Transverse colon (tissue), 4 donors: Measurements from ENCODE around the gene FZD10. TPM values are rescaled to one million over a fixed set of nuclear protein-coding genes. Genes with fewer than 3 reads are reported as not detected.

Experiments used
- DNase-seq: peaks from one replicate; pipeline ENCODE4 v3.0.0-alpha.2; 2019
- H3K27ac ChIP-seq, 4 donors: fragments of 200-600 bp; sonication (generic); 2 replicates each; pipeline ENCODE4 v1.5.1; 2016 to 2018; ENCODE audit warnings: inconsistent platforms in 4 of 4
- H3K27me3 ChIP-seq: fragments of 200-600 bp; sonication (generic); 2 replicates; pipeline ENCODE4 v1.5.1; 2017; ENCODE audit warnings: inconsistent platforms
- H3K36me3 ChIP-seq, 4 donors: fragments of 200-600 bp; sonication (generic); 2 replicates each; pipeline ENCODE4 v1.5.1; 2017 to 2019; ENCODE audit warnings: inconsistent platforms in 4 of 4
- H3K4me1 ChIP-seq, 4 donors: fragments of 200-600 bp; sonication (generic); 2 replicates each; pipeline ENCODE4 v1.5.1; 2017 to 2020; ENCODE audit warnings: inconsistent platforms in 4 of 4
- H3K4me3 ChIP-seq, 4 donors: fragments of 200-600 bp; sonication (generic); 1 replicate in 1 of 4; 2 replicates in 3 of 4; pipeline versions ENCODE4 v1.5.1 to v1.6.1; 2017 to 2019; ENCODE audit warnings: inconsistent platforms in 4 of 4
- H3K9me3 ChIP-seq, 2 donors: fragments of 200-600 bp; sonication (generic); 2 replicates each; pipeline ENCODE4 v1.5.1; 2017 to 2019; ENCODE audit warnings: inconsistent platforms in 2 of 2
- CTCF ChIP-seq, 5 experiments: fragments of 200-600 bp in 3 of 5; fragments of 450-650 bp in 2 of 5; sonication (generic) in 3 of 5; IDR thresholded peaks; 1 replicate in 2 of 5; 2 replicates in 3 of 5; pipeline ENCODE4 v1.5.1; 2016 to 2017; ENCODE audit warnings: antibody characterized with exemption in 5 of 5, inconsistent platforms in 3 of 5, mild to moderate bottlenecking in 2 of 5, moderate library complexity in 1 of 5
- EP300 ChIP-seq: sonication (generic); formaldehyde crosslinking; IDR thresholded peaks from one replicate; pipeline ENCODE4 v1.6.1; 2017; ENCODE audit warnings: antibody characterized with exemption, low read depth
- POLR2A ChIP-seq: fragments of 450-650 bp; IDR thresholded peaks from one replicate; pipeline ENCODE4 v1.6.1; 2016; ENCODE audit warnings: antibody characterized with exemption, mild to moderate bottlenecking, moderate library complexity
- POLR2AphosphoS5 ChIP-seq, 3 donors: sonication (generic); formaldehyde crosslinking; IDR thresholded peaks; one replicate each; pipeline ENCODE4 v1.6.1; 2016; ENCODE audit warnings: antibody characterized with exemption in 3 of 3
- WGBS, 2 donors: methylation state at CpG; one replicate each; pipeline ENCODE4 v1.1.5; 2018; ENCODE audit warnings: low coverage in 1 of 2; 5-methylcytosine and 5-hydroxymethylcytosine counted together
- in situ Hi-C, 4 donors: fragments of 200-750 bp; cut with MboI; loops; one replicate each; pipeline versions ENCODE4 v1.15.0 to v1.15.1; 2017; ENCODE audit warnings: low sequenced_read_pairs in 3 of 4, low pct_ligation_motif_present in 1 of 4, low pct_unique_long_range_greater_than_20kb in 1 of 4
- intact Hi-C: fragments of 100-400 bp; cut with DNase I; formaldehyde crosslinking; loops from one replicate; pipeline ENCODE4 v1.15.1; 2023; ENCODE audit warnings: low total_unique reads
- total RNA-seq, 4 donors: library from RNA; depleted of rRNA; stranded (reverse); fragments of >200 nt; gene quantifications; one replicate each; pipeline ENCODE4 v1.1.0, GENCODE V29; 2016

The FZD10 gene
- total RNA-seq, 4 donors from 2014 or later, result 0.32 to 0.68 TPM; not detected in 2

GRCh38 chr12:130192642-130193345 is 30.5 kb downstream of the FZD10 start:
- TF ChIP-seq CTCF (IDR thresholded peaks at IDR 0.05) (no peak), EP300 (no peak), POLR2A (no peak), POLR2AphosphoS5 (IDR thresholded peaks at IDR 0.05) (no peak)
- H3K4me1 ChIP-seq, result no peaks in the 10 kb centered on the region
- intact Hi-C loops (no loop called here), in situ Hi-C loops (no loop called here)
- no peaks in the 10 kb centered on the region for H3K36me3 ChIP-seq
- H3K27me3 ChIP-seq, result no peaks in the 10 kb centered on the region
- no peak overlapping the region for H3K27ac ChIP-seq
- no peak overlapping the region for H3K4me3 ChIP-seq
- no peak for DNase-seq
- WGBS, 2 donors, result 66% methylated on average over 19 of the region's 19 CpGs; no CpG with 5 or more reads in 1 of the 2 donors
- no peaks in the 10 kb centered on the region for H3K9me3 ChIP-seq

GRCh38 chr12:130194154-130194553 is 31.9 kb downstream of the FZD10 start:
- no peak for DNase-seq
- TF ChIP-seq CTCF (IDR thresholded peaks at IDR 0.05) (no peak), POLR2A (no peak), POLR2AphosphoS5 (IDR thresholded peaks at IDR 0.05) (no peak), EP300 (no peak)
- intact Hi-C loops (no loop called here), in situ Hi-C loops (no loop called here)
- WGBS, 2 donors, result 63 to 65% methylated on average over 5 to 10 of the region's 10 CpGs
- Histone ChIP-seq H3K27me3 (no peaks in the 10 kb centered on the region), H3K9me3 (no peaks in the 10 kb centered on the region), H3K27ac (no peak overlapping the region), H3K4me1 (no peaks in the 10 kb centered on the region), H3K36me3 (no peaks in the 10 kb centered on the region), H3K4me3 (no peak overlapping the region)

- DNase-seq, result no peak
- intact Hi-C loops (no loop called here), in situ Hi-C loops (no loop called here)
- Histone ChIP-seq H3K9me3 (no peaks in the 10 kb centered on the region), H3K27me3 (no peaks in the 10 kb centered on the region), H3K27ac (no peak overlapping the region), H3K4me3 (no peak overlapping the region), H3K4me1 (no peaks in the 10 kb centered on the region), H3K36me3 (no peaks in the 10 kb centered on the region)
- TF ChIP-seq POLR2A (no peak), EP300 (no peak), POLR2AphosphoS5 (IDR thresholded peaks at IDR 0.05) (no peak), CTCF (IDR thresholded peaks at IDR 0.05) (no peak)
- 81 to 89% methylated on average over 4 to 7 of the region's 7 CpGs for WGBS, 2 donors
These were observed 33.1 kb downstream of the FZD10 start for GRCh38 chr12:130195369-130195768.

GRCh38 chr12:130195776-130196175 is 33.5 kb downstream of the FZD10 start:
- H3K27ac ChIP-seq, result no peak overlapping the region
- no peaks in the 10 kb centered on the region for H3K36me3 ChIP-seq
- no peak for DNase-seq
- no peaks in the 10 kb centered on the region for H3K4me1 ChIP-seq
- WGBS, 2 donors, result 65 to 72% methylated on average over 5 to 12 of the region's 12 CpGs
- TF ChIP-seq CTCF (IDR thresholded peaks at IDR 0.05) (no peak), EP300 (no peak), POLR2AphosphoS5 (IDR thresholded peaks at IDR 0.05) (no peak), POLR2A (no peak)
- H3K27me3 ChIP-seq, result no peaks in the 10 kb centered on the region
- intact Hi-C loops, result no loop called here
- in situ Hi-C loops, result no loop called here
- no peaks in the 10 kb centered on the region for H3K9me3 ChIP-seq
- H3K4me3 ChIP-seq, result no peak overlapping the region
